HL-60 (cell line): ENCODE data around the gene IFITM5.

Experiments
- CTCF ChIP-seq: IDR thresholded peaks from one replicate; pipeline ENCODE4 v1.5.1; 2011; ENCODE audit warnings: low read length, control low read depth, inconsistent platforms; ENCODE audit not compliant: insufficient read depth
- GABPA ChIP-seq: IDR thresholded peaks from 2 replicates; pipeline ENCODE4 v1.6.1; 2012; ENCODE audit warnings: low read depth
- POLR2AphosphoS5 ChIP-seq: IDR thresholded peaks from 2 replicates; pipeline ENCODE4 v1.6.1; 2012; ENCODE audit warnings: low read depth
- REST ChIP-seq: IDR thresholded peaks from 2 replicates; pipeline ENCODE4 v1.6.1; 2012; ENCODE audit warnings: low read depth; ENCODE audit not compliant: insufficient replicate concordance

GRCh38 chr11:326842-327580, 27.7 kb upstream of the IFITM5 start:
- TF ChIP-seq CTCF, result no peak
- TF ChIP-seq REST, result no peak
- TF ChIP-seq GABPA, result no peak
- peak; percentile 57 for TF ChIP-seq POLR2AphosphoS5
